Upper lobe of left lung (tissue), 4 donors: ENCODE results near the gene RPEL1.
"Not testable (repeated sequence)": the region's sequence is repeated elsewhere in the genome, so short reads cannot be mapped to it uniquely, and the experiment has no call there.

Experiments used
- EP300 ChIP-seq, 4 donors: sonication (generic); formaldehyde crosslinking; IDR thresholded peaks; one replicate each; pipeline ENCODE4 v1.5.1; 2017; ENCODE audit warnings: antibody characterized with exemption in 4 of 4, control low read depth in 2 of 4
- POLR2A ChIP-seq, 4 donors: fragments of 450-650 bp; IDR thresholded peaks; one replicate each; pipeline ENCODE4 v1.5.1; 2016 to 2017; ENCODE audit warnings: antibody characterized with exemption in 4 of 4, mild to moderate bottlenecking in 2 of 4

DNA sequence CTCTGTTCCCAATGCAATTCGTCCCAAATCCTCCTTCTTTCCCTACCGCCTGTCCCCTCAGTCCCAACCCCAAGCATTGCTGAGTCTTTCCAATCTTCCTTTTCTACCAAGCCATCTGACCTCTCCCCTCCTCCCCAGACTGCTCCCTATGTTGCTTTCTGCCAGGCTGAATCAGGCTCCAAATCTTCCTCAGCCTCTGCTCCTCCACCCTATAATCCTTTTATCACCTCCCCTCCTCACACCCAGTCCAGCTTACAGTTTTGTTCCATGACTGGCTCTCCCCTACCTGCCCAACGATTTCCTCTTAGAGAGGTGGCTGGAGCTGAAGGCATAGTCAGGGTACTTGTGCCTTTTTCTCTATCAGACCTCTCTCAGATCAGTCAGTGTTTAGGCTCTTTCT is 39.0 kb upstream of the RPEL1 start:
- not testable (repeated sequence) for TF ChIP-seq POLR2A, EP300 (IDR thresholded peaks at IDR 0.05)
